ENCODE measurements around the gene CADPS. TPM values are rescaled to one million over a fixed set of nuclear protein-coding genes. Genes with fewer than 3 reads are reported as not detected.

CADPS gene
- total RNA-seq, 1 donor from 2014 or later: not detected

- DNase-seq (ENCODE audit: low spot score in 2 of 2): no peak
- no peaks in the 10 kb centered on the region for H3K36me3 ChIP-seq
- no peak overlapping the region for H3K27ac ChIP-seq
- H3K27me3 ChIP-seq: no peaks in the 10 kb centered on the region
- no peaks in the 10 kb centered on the region for H3K9me3 ChIP-seq
- intact Hi-C loops (cut with DNase I): no loop called here
- H3K4me1 ChIP-seq: no peaks in the 10 kb centered on the region
- TF ChIP-seq, protein P1, sequence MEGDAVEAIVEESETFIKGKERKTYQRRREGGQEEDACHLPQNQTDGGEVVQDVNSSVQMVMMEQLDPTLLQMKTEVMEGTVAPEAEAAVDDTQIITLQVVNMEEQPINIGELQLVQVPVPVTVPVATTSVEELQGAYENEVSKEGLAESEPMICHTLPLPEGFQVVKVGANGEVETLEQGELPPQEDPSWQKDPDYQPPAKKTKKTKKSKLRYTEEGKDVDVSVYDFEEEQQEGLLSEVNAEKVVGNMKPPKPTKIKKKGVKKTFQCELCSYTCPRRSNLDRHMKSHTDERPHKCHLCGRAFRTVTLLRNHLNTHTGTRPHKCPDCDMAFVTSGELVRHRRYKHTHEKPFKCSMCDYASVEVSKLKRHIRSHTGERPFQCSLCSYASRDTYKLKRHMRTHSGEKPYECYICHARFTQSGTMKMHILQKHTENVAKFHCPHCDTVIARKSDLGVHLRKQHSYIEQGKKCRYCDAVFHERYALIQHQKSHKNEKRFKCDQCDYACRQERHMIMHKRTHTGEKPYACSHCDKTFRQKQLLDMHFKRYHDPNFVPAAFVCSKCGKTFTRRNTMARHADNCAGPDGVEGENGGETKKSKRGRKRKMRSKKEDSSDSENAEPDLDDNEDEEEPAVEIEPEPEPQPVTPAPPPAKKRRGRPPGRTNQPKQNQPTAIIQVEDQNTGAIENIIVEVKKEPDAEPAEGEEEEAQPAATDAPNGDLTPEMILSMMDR (IDR thresholded peaks at IDR 0.05): no peak
- H3K4me3 ChIP-seq: no peak overlapping the region
Observed at GRCh38 chr3:62859203-62859791, 15.9 kb downstream of the CADPS start.

DNA sequence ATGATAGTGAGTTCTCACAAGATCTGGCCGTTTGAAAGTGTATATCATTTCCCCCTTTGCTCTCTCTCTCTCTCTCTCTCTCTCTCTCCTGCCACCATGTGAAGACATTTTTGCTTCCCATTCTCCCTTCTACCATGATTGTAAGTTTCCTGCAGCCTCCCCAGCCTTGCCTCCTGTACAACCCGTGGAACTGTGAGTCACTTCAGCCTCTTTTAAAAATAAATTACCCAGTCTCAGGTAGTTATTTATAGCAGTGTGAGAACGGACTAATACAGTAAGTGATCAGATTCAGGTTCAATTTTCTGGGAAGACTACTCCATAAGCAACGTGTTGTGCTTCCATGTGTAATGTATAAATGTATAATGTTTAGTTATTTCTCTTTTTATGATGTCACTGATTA lies 29.2 kb downstream of the CADPS start:
- TF ChIP-seq, protein P1 (IDR thresholded peaks at IDR 0.05): no peak

GRCh38 chr3:62843508-62843907 lies 31.7 kb downstream of the CADPS start:
- no peaks in the 10 kb centered on the region for H3K27me3 ChIP-seq
- intact Hi-C loops (cut with DNase I): no loop called here
- H3K9me3 ChIP-seq: no peaks in the 10 kb centered on the region
- H3K36me3 ChIP-seq: no peaks in the 10 kb centered on the region
- DNase-seq (ENCODE audit: low spot score in 2 of 2): no peak
- no peak overlapping the region for H3K4me3 ChIP-seq
- H3K27ac ChIP-seq: no peak overlapping the region
- TF ChIP-seq, protein P1 (IDR thresholded peaks at IDR 0.05): no peak
- H3K4me1 ChIP-seq: no peaks in the 10 kb centered on the region

More for the DNA sequence above, 29.2 kb downstream of the CADPS start:
- Histone ChIP-seq H3K27ac (no peak overlapping the region), H3K9me3 (no peaks in the 10 kb centered on the region), H3K27me3 (no peaks in the 10 kb centered on the region), H3K4me1 (no peaks in the 10 kb centered on the region), H3K4me3 (no peak overlapping the region), H3K36me3 (no peaks in the 10 kb centered on the region)
- no peak for DNase-seq (ENCODE audit: low spot score in 2 of 2)
- intact Hi-C loops (cut with DNase I): no loop called here

GRCh38 chr3:62839748-62840147 lies 35.5 kb downstream of the CADPS start:
- Histone ChIP-seq H3K9me3 (no peaks in the 10 kb centered on the region), H3K4me3 (no peak overlapping the region), H3K36me3 (no peaks in the 10 kb centered on the region), H3K27me3 (no peaks in the 10 kb centered on the region), H3K27ac (no peak overlapping the region), H3K4me1 (no peaks in the 10 kb centered on the region)
- intact Hi-C loops (cut with DNase I): no loop called here
- DNase-seq (ENCODE audit: low spot score in 2 of 2): no peak
- TF ChIP-seq, protein P1 (IDR thresholded peaks at IDR 0.05): no peak

- DNase-seq (ENCODE audit: low spot score in 2 of 2): no peak
- TF ChIP-seq, protein P1 (IDR thresholded peaks at IDR 0.05): no peak
Observed at GRCh38 chr3:62837145-62837787, 38.0 kb downstream of the CADPS start.

More at GRCh38 chr3:62837145-62837787, 38.0 kb downstream of the CADPS start:
- Histone ChIP-seq H3K4me1 (no peaks in the 10 kb centered on the region), H3K9me3 (no peaks in the 10 kb centered on the region), H3K4me3 (no peak overlapping the region), H3K27ac (no peak overlapping the region), H3K36me3 (no peaks in the 10 kb centered on the region), H3K27me3 (no peaks in the 10 kb centered on the region)
- intact Hi-C loops (cut with DNase I): no loop called here
